Type B pancreatic cell (in vitro differentiated cells): Measurements from ENCODE around the gene NCK2. TPM values are rescaled to one million over a fixed set of nuclear protein-coding genes. Genes with fewer than 3 reads are reported as not detected.
"Not testable (repeated sequence)": the region's sequence is repeated elsewhere in the genome, so short reads cannot be mapped to it uniquely, and the experiment has no call there.

ENCODE experiments used
- DNase-seq: peaks from one replicate; pipeline ENCODE4 v3.0.0; 2021; ENCODE audit warnings: mixed read lengths; ENCODE audit not compliant: unreplicated experiment; ENCODE audit errors: extremely low spot score
- H3K27ac Mint-ChIP-seq: 2 replicates; pipeline ENCODE4 v1.8.0; 2021; ENCODE audit warnings: mild to moderate bottlenecking, mixed read lengths
- H3K27me3 Mint-ChIP-seq: 2 replicates; pipeline ENCODE4 v1.8.0; 2021; ENCODE audit warnings: mixed read lengths
- H3K36me3 Mint-ChIP-seq: 2 replicates; pipeline ENCODE4 v1.8.0; 2021; ENCODE audit warnings: mixed read lengths
- H3K4me1 Mint-ChIP-seq: one replicate; pipeline ENCODE4 v1.8.0; 2021; ENCODE audit warnings: mixed read lengths; ENCODE audit not compliant: unreplicated experiment
- H3K4me3 Mint-ChIP-seq: 2 replicates; pipeline ENCODE4 v1.8.0; 2021; ENCODE audit warnings: mild to moderate bottlenecking, mixed read lengths
- H3K9me3 Mint-ChIP-seq: 2 replicates; pipeline ENCODE4 v1.8.0; 2021; ENCODE audit warnings: mixed read lengths
- total RNA-seq: library from RNA; stranded (reverse); gene quantifications from 2 replicates; pipeline ENCODE4 v1.2.1, GENCODE V29; 2021; ENCODE audit warnings: low replicate concordance
- TF ChIP-seq, protein P1 (sequence below): fragments of 200-600 bp; sonication (generic); conservative IDR thresholded peaks from 2 replicates; pipeline ENCODE4 v1.5.0; 2021; ENCODE audit warnings: antibody characterized with exemption, mild to moderate bottlenecking

NCK2 gene
- total RNA-seq, 1 donor from 2014 or later = 86.4 TPM

DNA sequence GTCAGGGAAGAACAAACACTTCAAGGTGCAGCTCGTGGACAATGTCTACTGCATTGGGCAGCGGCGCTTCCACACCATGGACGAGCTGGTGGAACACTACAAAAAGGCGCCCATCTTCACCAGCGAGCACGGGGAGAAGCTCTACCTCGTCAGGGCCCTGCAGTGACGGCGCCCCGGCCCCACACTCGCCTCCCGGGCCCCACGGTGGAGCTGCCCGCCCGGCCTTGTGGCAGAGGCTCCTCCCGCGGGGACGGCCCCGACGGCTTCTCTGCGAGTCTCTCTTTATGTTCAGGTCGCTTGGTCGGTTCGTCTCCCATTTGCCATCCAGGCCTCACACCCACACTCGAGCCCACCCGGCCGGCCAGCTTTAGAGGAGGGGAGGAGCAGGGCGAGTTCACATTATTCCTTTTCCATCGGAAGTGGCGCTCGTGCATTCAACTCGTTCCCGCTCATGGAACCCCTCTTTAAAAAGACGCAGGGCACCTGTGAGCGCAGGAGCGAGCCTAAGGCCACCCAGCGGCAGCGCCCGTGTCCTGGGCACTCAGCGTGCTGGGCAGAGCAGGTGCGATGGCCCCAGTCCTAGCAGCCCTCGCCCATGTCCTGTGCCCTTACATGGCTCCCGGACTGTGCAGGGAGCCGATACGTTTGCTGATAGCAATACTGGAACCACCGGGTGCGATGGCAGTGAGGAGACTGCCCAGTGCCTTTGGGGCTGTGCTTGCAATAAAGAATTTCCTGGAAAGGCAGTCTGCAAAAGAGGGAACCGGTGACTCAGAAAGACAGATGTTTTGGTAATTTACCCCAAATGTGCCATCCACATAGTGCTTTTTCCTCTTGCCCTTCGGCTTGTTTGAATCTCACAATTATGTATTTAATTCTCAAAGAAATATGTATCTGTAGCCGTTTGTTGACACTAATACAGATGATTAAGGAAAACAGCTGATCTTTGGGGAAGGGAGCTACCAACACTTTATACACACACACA is 148.6 kb downstream of the NCK2 start:
- Mint-ChIP-seq H3K27ac (no peak overlapping the region), H3K9me3 (peaks cover 10% of the 10 kb centered on the region), H3K4me1 (peaks cover 15% of the 10 kb centered on the region), H3K27me3 (no peaks in the 10 kb centered on the region), H3K4me3 (no peak overlapping the region), H3K36me3 (peaks cover 53% of the 10 kb centered on the region)
- DNase-seq = no peak
- TF ChIP-seq, protein P1, sequence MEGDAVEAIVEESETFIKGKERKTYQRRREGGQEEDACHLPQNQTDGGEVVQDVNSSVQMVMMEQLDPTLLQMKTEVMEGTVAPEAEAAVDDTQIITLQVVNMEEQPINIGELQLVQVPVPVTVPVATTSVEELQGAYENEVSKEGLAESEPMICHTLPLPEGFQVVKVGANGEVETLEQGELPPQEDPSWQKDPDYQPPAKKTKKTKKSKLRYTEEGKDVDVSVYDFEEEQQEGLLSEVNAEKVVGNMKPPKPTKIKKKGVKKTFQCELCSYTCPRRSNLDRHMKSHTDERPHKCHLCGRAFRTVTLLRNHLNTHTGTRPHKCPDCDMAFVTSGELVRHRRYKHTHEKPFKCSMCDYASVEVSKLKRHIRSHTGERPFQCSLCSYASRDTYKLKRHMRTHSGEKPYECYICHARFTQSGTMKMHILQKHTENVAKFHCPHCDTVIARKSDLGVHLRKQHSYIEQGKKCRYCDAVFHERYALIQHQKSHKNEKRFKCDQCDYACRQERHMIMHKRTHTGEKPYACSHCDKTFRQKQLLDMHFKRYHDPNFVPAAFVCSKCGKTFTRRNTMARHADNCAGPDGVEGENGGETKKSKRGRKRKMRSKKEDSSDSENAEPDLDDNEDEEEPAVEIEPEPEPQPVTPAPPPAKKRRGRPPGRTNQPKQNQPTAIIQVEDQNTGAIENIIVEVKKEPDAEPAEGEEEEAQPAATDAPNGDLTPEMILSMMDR = no peak

DNA sequence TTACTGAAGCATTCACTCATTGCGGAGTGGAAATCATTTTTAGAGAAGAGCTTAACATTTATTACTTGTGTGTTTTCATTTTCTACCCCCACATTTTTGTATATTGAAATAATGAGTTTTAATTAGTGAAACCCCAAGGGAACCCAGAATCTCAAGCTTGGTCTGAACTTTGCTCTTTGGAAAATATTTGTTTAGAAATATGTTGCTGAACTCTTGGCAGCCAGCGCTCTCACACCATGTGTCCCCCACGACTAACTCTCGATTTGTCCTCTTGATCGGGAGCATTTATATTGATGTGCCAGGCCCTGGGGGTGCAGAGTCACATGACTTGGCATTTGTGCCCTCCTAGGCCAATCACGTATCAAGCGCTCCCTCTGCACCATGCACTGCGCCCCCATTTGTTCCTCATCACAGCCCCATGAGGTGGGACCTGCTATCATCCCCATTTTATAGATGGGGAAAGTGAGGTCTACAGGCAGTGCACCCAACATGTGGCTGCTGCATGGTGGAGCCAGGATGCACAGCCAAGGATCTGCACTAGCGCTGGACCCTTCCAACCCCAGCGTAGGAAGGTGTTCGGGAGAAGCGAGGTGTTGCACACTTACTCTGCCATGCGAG is 149.7 kb downstream of the NCK2 start:
- peaks cover 57% of the 10 kb centered on the region for H3K36me3 Mint-ChIP-seq

DNA sequence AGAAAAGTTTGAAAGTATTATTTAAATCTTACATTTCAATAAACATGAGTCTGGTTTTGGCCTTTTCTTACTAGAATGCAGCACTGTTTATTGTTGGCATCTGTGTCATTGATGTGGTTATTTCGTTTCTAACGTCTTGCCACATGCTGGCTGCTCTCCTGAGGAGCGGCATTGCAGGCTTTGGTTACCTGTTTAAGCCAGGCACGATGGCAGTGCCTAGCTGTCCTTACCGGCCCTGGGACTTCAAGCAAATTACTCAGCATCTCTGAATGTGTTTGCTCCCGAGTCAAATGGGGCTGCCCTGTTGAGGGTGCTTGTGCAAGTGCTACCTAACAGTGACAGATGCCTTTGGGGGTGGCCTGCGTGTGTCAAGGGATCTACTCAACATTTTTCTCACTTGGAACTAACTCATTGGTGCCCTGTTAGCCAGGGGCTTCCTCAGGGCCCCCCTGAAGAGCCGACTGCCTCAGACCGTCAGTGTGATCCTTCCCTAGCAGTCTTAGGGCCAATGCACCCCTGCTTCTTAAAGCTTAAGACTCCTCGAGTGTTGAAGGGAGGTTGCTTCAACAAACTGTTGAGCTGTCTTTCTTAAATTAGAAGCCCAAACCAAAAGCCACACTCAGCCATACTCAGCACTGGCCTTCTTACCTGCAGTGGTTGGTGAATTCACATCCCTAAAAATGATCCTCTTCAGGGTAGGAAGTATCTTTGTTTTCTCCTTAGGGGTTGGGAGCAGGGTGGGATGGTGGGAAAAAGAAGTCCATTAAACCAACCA is 151.5 kb downstream of the NCK2 start:
- H3K4me3 Mint-ChIP-seq = no peak overlapping the region
- H3K36me3 Mint-ChIP-seq = peaks cover 56% of the 10 kb centered on the region
- TF ChIP-seq, protein P1 = no peak

More for the DNA sequence above, 149.7 kb downstream of the NCK2 start:
- H3K27me3 Mint-ChIP-seq = no peaks in the 10 kb centered on the region
- H3K4me1 Mint-ChIP-seq = peaks cover 14% of the 10 kb centered on the region
- TF ChIP-seq, protein P1 = no peak
- H3K27ac Mint-ChIP-seq = no peak overlapping the region
- H3K4me3 Mint-ChIP-seq = no peak overlapping the region
- H3K9me3 Mint-ChIP-seq = peaks cover 9% of the 10 kb centered on the region
- DNase-seq = no peak

DNA sequence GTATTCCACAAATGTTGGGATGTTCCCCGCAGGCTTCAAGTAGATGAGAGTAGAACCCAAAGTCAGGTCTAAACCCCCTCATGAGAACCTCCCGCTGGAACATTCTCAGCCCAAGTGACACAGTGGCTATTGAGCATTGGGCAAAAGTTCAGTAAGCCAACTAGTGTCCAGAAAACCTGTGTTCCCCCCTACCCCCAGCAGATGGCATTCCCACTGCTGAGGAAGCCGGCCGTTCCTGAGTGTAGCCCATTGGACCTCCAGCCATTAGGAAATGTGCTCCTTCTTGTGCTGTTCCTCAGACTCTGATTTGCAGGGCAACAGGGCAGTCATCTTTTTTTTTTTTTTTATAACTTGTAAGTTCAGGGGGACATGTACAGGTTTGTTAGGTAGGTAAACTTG is 152.1 kb downstream of the NCK2 start:
- Mint-ChIP-seq H3K4me1 (no peaks in the 10 kb centered on the region), H3K4me3 (no peak overlapping the region), H3K9me3 (peaks cover 25% of the 10 kb centered on the region), H3K27ac (no peak overlapping the region), H3K36me3 (peaks cover 57% of the 10 kb centered on the region), H3K27me3 (no peaks in the 10 kb centered on the region)
- DNase-seq = no peak
- TF ChIP-seq, protein P1 = no peak

More for the DNA sequence above, 151.5 kb downstream of the NCK2 start:
- H3K27me3 Mint-ChIP-seq = no peaks in the 10 kb centered on the region
- H3K9me3 Mint-ChIP-seq = peaks cover 21% of the 10 kb centered on the region
- H3K27ac Mint-ChIP-seq = no peak overlapping the region
- peaks cover 1% of the 10 kb centered on the region for H3K4me1 Mint-ChIP-seq
- no peak for DNase-seq

DNA sequence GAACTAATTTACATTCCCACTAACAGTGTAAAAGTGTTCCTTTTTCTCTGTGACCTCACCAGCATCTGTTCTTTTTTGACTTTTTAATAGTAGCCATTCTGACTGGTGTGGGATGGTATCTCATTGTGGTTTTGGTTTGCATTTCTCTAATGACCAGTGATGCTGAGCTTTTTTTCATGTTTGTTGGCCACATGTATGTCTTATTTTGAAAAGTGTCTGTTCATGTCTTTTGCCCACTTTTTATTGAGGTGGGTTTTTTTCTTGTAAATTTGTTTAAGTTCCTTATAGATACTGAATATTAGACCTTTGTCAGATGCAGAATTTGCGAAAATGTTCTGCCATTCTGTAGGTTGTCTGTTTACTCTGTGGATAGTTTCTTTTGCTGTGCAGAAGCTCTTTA is 153.0 kb downstream of the NCK2 start:
- Mint-ChIP-seq H3K9me3 (peaks cover 25% of the 10 kb centered on the region), H3K27ac (peak overlapping the region; percentile 47), H3K36me3 (peaks cover 60% of the 10 kb centered on the region)
- not testable (repeated sequence) for H3K4me3 Mint-ChIP-seq, H3K27me3 Mint-ChIP-seq, H3K4me1 Mint-ChIP-seq, DNase-seq
